ENCODE results near the gene FAM20C. TPM values are rescaled to one million over a fixed set of nuclear protein-coding genes. Genes with fewer than 3 reads are reported as not detected.
A peak's percentile ranks its signal among the peaks of the same experiment; 100 is the strongest.

The FAM20C gene
- total and polyA plus RNA-seq, 7 donors, result 3.0 to 51.3 (median 21.0) TPM

DNA sequence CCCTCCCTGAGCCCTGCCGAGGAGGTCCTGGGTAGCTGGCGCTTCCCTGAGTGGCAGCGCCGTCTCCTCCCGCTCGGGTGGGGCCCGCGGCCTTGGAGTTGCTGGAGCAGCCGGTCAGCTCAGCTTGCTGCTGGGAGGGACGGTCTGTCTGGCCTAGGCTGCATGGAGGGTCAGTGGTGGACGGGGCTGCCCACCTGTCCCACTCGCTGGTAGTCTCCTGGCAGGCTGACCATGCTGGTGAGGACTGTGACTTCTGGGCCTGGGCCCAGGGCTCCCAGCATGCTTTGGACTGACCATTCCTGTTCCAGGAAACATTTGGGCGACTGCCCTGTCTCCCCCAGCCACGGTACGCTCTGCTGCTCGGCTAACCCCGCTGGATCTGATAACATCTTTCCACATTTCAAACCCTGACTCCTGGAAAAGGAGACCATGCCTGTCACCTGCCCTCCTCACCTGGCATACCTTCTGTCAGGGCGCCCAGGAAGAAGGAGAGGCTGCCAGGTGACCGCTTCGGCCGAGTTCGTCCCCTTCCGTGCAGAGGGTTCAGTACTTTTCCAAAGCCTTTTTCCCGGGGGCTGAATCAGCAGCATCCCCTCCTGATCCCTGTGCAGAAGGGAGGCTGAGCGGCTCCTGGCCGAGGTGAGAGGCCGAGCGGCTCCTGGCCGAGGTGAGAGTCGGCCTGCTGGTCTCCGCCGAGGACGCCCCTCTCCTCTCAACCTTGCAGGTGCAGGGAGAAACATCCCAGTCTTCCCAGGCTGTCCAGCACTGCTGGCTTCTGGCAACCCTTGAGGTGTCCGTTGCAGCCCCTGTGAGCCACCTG, 43.4 kb downstream of the FAM20C start:
- peak; percentile 87 for DNase-seq
- H3K9me3 ChIP-seq, result no peaks in the 10 kb centered on the region
- intact Hi-C loops (cut with DNase I), result no loop called here
- no peaks in the 10 kb centered on the region for H3K27me3 ChIP-seq
- peak overlapping the region; percentile 84 to 97 (median 94) for H3K27ac ChIP-seq
- WGBS, 2 donors, result 84 to 85% methylated on average over 34 of the region's 34 CpGs
- peaks cover 0 to 68% (median 62%) of the 10 kb centered on the region in 4 donors for H3K4me1 ChIP-seq
- peak in 2 of 4 donors; percentile 5 to 54 for TF ChIP-seq POLR2AphosphoS5 (IDR thresholded peaks at IDR 0.05)
- TF ChIP-seq EP300 (IDR thresholded peaks at IDR 0.05), result peak in 1 of 4 donors; percentile 74
- TF ChIP-seq, protein P1, sequence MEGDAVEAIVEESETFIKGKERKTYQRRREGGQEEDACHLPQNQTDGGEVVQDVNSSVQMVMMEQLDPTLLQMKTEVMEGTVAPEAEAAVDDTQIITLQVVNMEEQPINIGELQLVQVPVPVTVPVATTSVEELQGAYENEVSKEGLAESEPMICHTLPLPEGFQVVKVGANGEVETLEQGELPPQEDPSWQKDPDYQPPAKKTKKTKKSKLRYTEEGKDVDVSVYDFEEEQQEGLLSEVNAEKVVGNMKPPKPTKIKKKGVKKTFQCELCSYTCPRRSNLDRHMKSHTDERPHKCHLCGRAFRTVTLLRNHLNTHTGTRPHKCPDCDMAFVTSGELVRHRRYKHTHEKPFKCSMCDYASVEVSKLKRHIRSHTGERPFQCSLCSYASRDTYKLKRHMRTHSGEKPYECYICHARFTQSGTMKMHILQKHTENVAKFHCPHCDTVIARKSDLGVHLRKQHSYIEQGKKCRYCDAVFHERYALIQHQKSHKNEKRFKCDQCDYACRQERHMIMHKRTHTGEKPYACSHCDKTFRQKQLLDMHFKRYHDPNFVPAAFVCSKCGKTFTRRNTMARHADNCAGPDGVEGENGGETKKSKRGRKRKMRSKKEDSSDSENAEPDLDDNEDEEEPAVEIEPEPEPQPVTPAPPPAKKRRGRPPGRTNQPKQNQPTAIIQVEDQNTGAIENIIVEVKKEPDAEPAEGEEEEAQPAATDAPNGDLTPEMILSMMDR (IDR thresholded peaks at IDR 0.05), result no peak
- TF ChIP-seq POLR2A (IDR thresholded peaks at IDR 0.05), result no peak
- H3K4me3 ChIP-seq, result peak overlapping the region in 3 of 4 donors; percentile 1 to 31 (median 24)
- no peaks in the 10 kb centered on the region for H3K36me3 ChIP-seq

DNA sequence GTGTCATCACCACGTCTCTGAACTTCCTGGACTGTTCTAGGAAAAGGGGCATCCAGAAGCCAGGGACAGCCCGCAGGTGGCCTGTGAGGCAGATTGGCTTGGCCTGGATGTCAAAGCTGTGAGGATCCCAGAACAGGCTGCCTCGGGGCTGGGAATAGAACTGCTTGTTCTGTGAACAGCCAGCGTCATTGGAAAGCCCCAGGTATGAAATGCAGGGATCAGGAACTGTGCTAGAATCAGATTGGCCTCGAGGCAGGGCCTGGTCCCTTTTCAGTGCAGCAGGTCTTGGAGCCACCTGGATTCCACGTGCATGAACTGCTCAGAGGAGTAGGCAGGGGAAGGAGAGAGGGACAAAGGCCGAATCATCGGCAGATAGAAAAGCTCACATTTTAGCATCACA, 44.6 kb downstream of the FAM20C start:
- Histone ChIP-seq H3K27ac (peak overlapping the region in 1 of 4 donors; percentile 94), H3K4me1 (peaks cover 0 to 60% (median 51%) of the 10 kb centered on the region in 4 donors), H3K27me3 (no peaks in the 10 kb centered on the region), H3K9me3 (no peaks in the 10 kb centered on the region), H3K36me3 (no peaks in the 10 kb centered on the region), H3K4me3 (no peak overlapping the region)
- DNase-seq, result no peak
- 94% methylated on average over 8 of the region's 8 CpGs for WGBS, 2 donors
- TF ChIP-seq, protein P1 (IDR thresholded peaks at IDR 0.05), result no peak
- TF ChIP-seq EP300 (IDR thresholded peaks at IDR 0.05), result no peak
- TF ChIP-seq POLR2AphosphoS5 (IDR thresholded peaks at IDR 0.05), result no peak
- TF ChIP-seq POLR2A (IDR thresholded peaks at IDR 0.05), result no peak
- intact Hi-C loops (cut with DNase I), result no loop called here

DNA sequence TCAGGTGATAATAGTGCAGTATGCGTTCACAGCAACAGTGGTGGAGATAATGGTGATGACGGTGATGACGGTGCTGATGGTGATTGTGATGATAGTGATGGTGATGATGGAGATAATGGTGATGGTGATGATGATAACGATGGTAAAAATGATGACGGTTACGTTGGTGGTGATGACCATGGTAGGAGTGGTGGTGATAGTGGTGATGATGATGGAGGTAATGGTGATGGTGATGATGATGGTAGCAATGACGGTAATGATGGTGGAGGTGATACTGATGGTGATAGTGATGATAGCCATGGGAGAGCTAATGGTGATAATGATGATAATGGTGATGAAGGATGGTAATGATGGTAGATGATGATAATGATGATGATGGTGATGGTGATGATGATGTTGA, 45.0 kb downstream of the FAM20C start:
- Histone ChIP-seq H3K36me3 (no peaks in the 10 kb centered on the region), H3K9me3 (no peaks in the 10 kb centered on the region), H3K4me3 (no peak overlapping the region), H3K4me1 (peaks cover 0 to 56% (median 47%) of the 10 kb centered on the region in 4 donors), H3K27me3 (no peaks in the 10 kb centered on the region), H3K27ac (no peak overlapping the region)
- 83 to 91% methylated on average over 7 of the region's 7 CpGs for WGBS, 2 donors
- TF ChIP-seq POLR2A (IDR thresholded peaks at IDR 0.05) (no peak), POLR2AphosphoS5 (IDR thresholded peaks at IDR 0.05) (no peak), EP300 (IDR thresholded peaks at IDR 0.05) (no peak)
- TF ChIP-seq, protein P1 (IDR thresholded peaks at IDR 0.05), result no peak
- intact Hi-C loops (cut with DNase I), result no loop called here
- no peak for DNase-seq

DNA sequence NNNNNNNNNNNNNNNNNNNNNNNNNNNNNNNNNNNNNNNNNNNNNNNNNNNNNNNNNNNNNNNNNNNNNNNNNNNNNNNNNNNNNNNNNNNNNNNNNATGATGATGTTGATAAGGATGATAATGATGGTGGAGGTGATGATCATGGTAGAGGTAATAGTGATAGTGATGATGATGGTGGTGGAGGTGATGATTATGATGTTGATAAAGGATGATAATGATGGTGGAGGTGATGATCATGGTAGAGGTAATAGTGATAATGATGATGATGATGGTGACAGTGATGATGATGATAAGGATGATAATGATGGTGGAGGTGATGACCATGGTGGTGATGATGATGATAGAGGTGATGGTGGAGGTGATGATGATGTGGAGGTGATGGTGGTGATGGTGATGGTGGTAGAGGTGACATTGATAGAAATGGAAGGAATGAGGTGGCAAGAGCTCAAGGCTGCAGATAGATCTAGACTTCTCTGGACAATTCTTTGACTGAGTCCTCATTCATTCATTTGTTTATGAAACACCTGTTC, 47.8 kb downstream of the FAM20C start:
- Histone ChIP-seq H3K9me3 (no peaks in the 10 kb centered on the region), H3K36me3 (peaks cover 0 to 14% (median 0%) of the 10 kb centered on the region in 4 donors), H3K27me3 (no peaks in the 10 kb centered on the region), H3K4me3 (no peak overlapping the region), H3K27ac (peak overlapping the region in 1 of 4 donors; percentile 27), H3K4me1 (peaks cover 0 to 32% (median 19%) of the 10 kb centered on the region in 4 donors)
- TF ChIP-seq POLR2AphosphoS5 (IDR thresholded peaks at IDR 0.05) (no peak), EP300 (IDR thresholded peaks at IDR 0.05) (no peak), POLR2A (IDR thresholded peaks at IDR 0.05) (no peak)
- TF ChIP-seq, protein P1 (IDR thresholded peaks at IDR 0.05), result no peak
- intact Hi-C loops (cut with DNase I), result no loop called here
- no peak for DNase-seq
